Esophagus squamous epithelium (tissue), 4 donors: ENCODE measurements around the gene ABHD1.

Experiments
- POLR2A ChIP-seq, 4 donors: fragments of 450-650 bp; IDR thresholded peaks; one replicate each; pipeline ENCODE4 v1.6.1; 2017; ENCODE audit warnings: antibody characterized with exemption in 4 of 4, mild to moderate bottlenecking in 4 of 4, moderate library complexity in 3 of 4
- TF ChIP-seq, protein P1 (sequence below), 6 experiments: fragments of 450-650 bp in 4 of 6; fragments of 200-600 bp in 2 of 6; sonication (generic) in 2 of 6; IDR thresholded peaks; one replicate each; pipeline ENCODE4 v1.5.1; 2016 to 2019; ENCODE audit warnings: antibody characterized with exemption in 6 of 6, mild to moderate bottlenecking in 4 of 6, moderate library complexity in 4 of 6

- TF ChIP-seq, protein P1, sequence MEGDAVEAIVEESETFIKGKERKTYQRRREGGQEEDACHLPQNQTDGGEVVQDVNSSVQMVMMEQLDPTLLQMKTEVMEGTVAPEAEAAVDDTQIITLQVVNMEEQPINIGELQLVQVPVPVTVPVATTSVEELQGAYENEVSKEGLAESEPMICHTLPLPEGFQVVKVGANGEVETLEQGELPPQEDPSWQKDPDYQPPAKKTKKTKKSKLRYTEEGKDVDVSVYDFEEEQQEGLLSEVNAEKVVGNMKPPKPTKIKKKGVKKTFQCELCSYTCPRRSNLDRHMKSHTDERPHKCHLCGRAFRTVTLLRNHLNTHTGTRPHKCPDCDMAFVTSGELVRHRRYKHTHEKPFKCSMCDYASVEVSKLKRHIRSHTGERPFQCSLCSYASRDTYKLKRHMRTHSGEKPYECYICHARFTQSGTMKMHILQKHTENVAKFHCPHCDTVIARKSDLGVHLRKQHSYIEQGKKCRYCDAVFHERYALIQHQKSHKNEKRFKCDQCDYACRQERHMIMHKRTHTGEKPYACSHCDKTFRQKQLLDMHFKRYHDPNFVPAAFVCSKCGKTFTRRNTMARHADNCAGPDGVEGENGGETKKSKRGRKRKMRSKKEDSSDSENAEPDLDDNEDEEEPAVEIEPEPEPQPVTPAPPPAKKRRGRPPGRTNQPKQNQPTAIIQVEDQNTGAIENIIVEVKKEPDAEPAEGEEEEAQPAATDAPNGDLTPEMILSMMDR (IDR thresholded peaks at IDR 0.05): no peak
- no peak for TF ChIP-seq POLR2A (IDR thresholded peaks at IDR 0.05)
Measured at GRCh38 chr2:27164960-27165763, 41.5 kb downstream of the ABHD1 start.
